SK-N-SH (cell line): ENCODE data around the gene SYTL4. TPM values are rescaled to one million over a fixed set of nuclear protein-coding genes. Genes with fewer than 3 reads are reported as not detected.

Experiments used
- CTCF ChIA-PET: fragments of 300-600, 350-600 bp; formaldehyde crosslinking; extraction: SDS; loops from one replicate; lab custom pipeline; 2021; lab: Yijun Ruan, JAX
- POLR2A ChIA-PET: fragments of 350-600 bp; sonication (Branson Sonifier 250); formaldehyde crosslinking; extraction: SDS; loops from one replicate; lab custom pipeline; 2020; ENCODE audit warnings: antibody characterized with exemption, inconsistent platforms; lab: Yijun Ruan, JAX
- DNase-seq: peaks from one replicate; pipeline ENCODE4 v3.0.0; 2012
- H2AFZ ChIP-seq: fragments of 200-600 bp; sonication (generic); 2 replicates; pipeline ENCODE4 v1.8.1; 2016; ENCODE audit warnings: antibody characterized with exemption, mild to moderate bottlenecking, low read depth
- H3F3A ChIP-seq: fragments of 200-600 bp; sonication (generic); replicated peaks from 2 replicates; pipeline ENCODE3; 2016; ENCODE audit warnings: antibody characterized with exemption, mild to moderate bottlenecking; ENCODE audit not compliant: insufficient read depth
- H3K27ac ChIP-seq, 2 experiments: fragments of 200-500 bp in 1 of 2; fragments of 200-600 bp in 1 of 2; sonication (Bioruptor generic) in 1 of 2; sonication (generic), shearing (Covaris generic) in 1 of 2; 2 replicates each; pipeline versions ENCODE4 v1.5.1 to v1.6.1; 2014 to 2016; ENCODE audit warnings: low read depth in 2 of 2, inconsistent platforms in 1 of 2, low read length in 1 of 2, mild to moderate bottlenecking in 1 of 2, mixed read lengths in 1 of 2
- H3K27me3 ChIP-seq: fragments of 200-600 bp; sonication (generic), shearing (Covaris generic); 2 replicates; pipeline ENCODE4 v1.6.1; 2016; ENCODE audit warnings: mixed run types; ENCODE audit not compliant: insufficient read depth
- H3K36me3 ChIP-seq, 2 experiments: fragments of 200-500 bp in 1 of 2; fragments of 200-600 bp in 1 of 2; sonication (Bioruptor generic) in 1 of 2; sonication (generic) in 1 of 2; replicated peaks in 1 of 2; 2 replicates each; pipeline versions ENCODE3 to v1.5.1; 2014 to 2016; ENCODE audit warnings: low read length in 1 of 2, mild to moderate bottlenecking in 1 of 2; ENCODE audit not compliant: insufficient read depth in 2 of 2, control insufficient read depth in 1 of 2
- H3K4me1 ChIP-seq, 2 experiments: fragments of 200-500 bp in 1 of 2; fragments of 200-600 bp in 1 of 2; sonication (Bioruptor generic) in 1 of 2; sonication (generic), shearing (Covaris generic) in 1 of 2; 2 replicates each; pipeline versions ENCODE4 v1.5.1 to v1.6.1; 2014 to 2016; ENCODE audit warnings: low read depth in 1 of 2, low read length in 1 of 2, mixed run types in 1 of 2; ENCODE audit not compliant: insufficient read depth in 2 of 2, control insufficient read depth in 1 of 2
- H3K4me2 ChIP-seq: fragments of 200-600 bp; sonication (generic), shearing (Covaris generic); 2 replicates; pipeline ENCODE4 v1.6.1; 2017; ENCODE audit warnings: mixed run types
- H3K4me3 ChIP-seq, 2 experiments: fragments of 200-500 bp in 1 of 2; fragments of 200-600 bp in 1 of 2; sonication (Bioruptor generic) in 1 of 2; sonication (generic), shearing (Covaris generic) in 1 of 2; 2 replicates each; pipeline versions ENCODE4 v1.5.1 to v1.8.1; 2014 to 2016; ENCODE audit warnings: low read depth in 2 of 2, inconsistent platforms in 1 of 2, low read length in 1 of 2, mild to moderate bottlenecking in 1 of 2, mixed read lengths in 1 of 2, moderate library complexity in 1 of 2
- H3K79me2 ChIP-seq: fragments of 200-600 bp; sonication (generic); 2 replicates; pipeline ENCODE4 v1.8.1; 2017; ENCODE audit warnings: mild to moderate bottlenecking; ENCODE audit not compliant: insufficient read depth
- H3K9ac ChIP-seq: fragments of 200-600 bp; sonication (generic); 2 replicates; pipeline ENCODE4 v1.6.1; 2017; ENCODE audit warnings: mixed run types
- H3K9me2 ChIP-seq: fragments of 200-600 bp; sonication (generic); 2 replicates; pipeline ENCODE4 v1.6.1; 2017; ENCODE audit warnings: mixed run types
- H3K9me3 ChIP-seq: fragments of 200-600 bp; sonication (generic); 2 replicates; pipeline ENCODE4 v1.6.1; 2017; ENCODE audit warnings: mixed run types, mild to moderate bottlenecking, moderate library complexity
- H4K20me1 ChIP-seq: fragments of 200-600 bp; sonication (generic); 2 replicates; pipeline ENCODE4 v1.6.1; 2017; ENCODE audit warnings: mild to moderate bottlenecking, mixed run types; ENCODE audit not compliant: insufficient read depth
- ELF1 ChIP-seq: IDR thresholded peaks from 2 replicates; pipeline ENCODE4 v1.4.0; 2012
- EP300 ChIP-seq, 2 experiments: IDR thresholded peaks; 2 replicates each; pipeline versions ENCODE4 v1.4.0 to v1.6.1; 2012; ENCODE audit warnings: borderline replicate concordance in 1 of 2, low read depth in 1 of 2, low read length in 1 of 2
- GATA2 ChIP-seq: sonication (generic); formaldehyde crosslinking; IDR thresholded peaks from 2 replicates; pipeline ENCODE4 v1.5.0; 2020; ENCODE audit warnings: mild to moderate bottlenecking, missing genetic modification reagents
- IRF3 ChIP-seq: fragments of 150-350 bp; IDR thresholded peaks from 2 replicates; pipeline ENCODE4 v1.6.1; 2016; ENCODE audit warnings: mild to moderate bottlenecking, low read depth, low read length
- JUND ChIP-seq: IDR thresholded peaks from 2 replicates; pipeline ENCODE4 v1.4.0; 2012
- MEF2A ChIP-seq: IDR thresholded peaks from 2 replicates; pipeline ENCODE4 v1.4.0; 2012; ENCODE audit warnings: low read depth, borderline replicate concordance
- MXI1 ChIP-seq: IDR thresholded peaks from 2 replicates; pipeline ENCODE4 v1.6.1; 2012; ENCODE audit warnings: mild to moderate bottlenecking, low read depth, low read length, improper control_type of control experiment
- NRF1 ChIP-seq: IDR thresholded peaks from 2 replicates; pipeline ENCODE4 v1.6.1; 2012; ENCODE audit warnings: low read depth, mild to moderate bottlenecking, low read length
- RAD21 ChIP-seq: IDR thresholded peaks from 2 replicates; pipeline ENCODE4 v1.6.1; 2012; ENCODE audit warnings: mild to moderate bottlenecking, low read length
- RFX5 ChIP-seq: IDR thresholded peaks from 2 replicates; pipeline ENCODE4 v1.6.1; 2012; ENCODE audit warnings: mild to moderate bottlenecking, improper control_type of control experiment, low read length
- SIN3A ChIP-seq: IDR thresholded peaks from 2 replicates; pipeline ENCODE4 v1.6.1; 2012; ENCODE audit warnings: low read depth, mild to moderate bottlenecking, low read length, moderate library complexity, borderline replicate concordance
- SMC3 ChIP-seq: IDR thresholded peaks from 2 replicates; pipeline ENCODE4 v1.6.1; 2012; ENCODE audit warnings: low read depth, low read length, improper control_type of control experiment
- TAF1 ChIP-seq: IDR thresholded peaks from 2 replicates; pipeline ENCODE4 v1.6.1; 2012; ENCODE audit warnings: low read depth, mild to moderate bottlenecking, low read length, moderate library complexity, borderline replicate concordance
- USF2 ChIP-seq: fragments of 150-350 bp; IDR thresholded peaks from 2 replicates; pipeline ENCODE4 v1.6.1; 2017; ENCODE audit warnings: antibody characterized with exemption, low read length, low read depth, borderline replicate concordance
- ZBTB33 ChIP-seq: IDR thresholded peaks from 2 replicates; pipeline ENCODE4 v1.4.0; 2012; ENCODE audit warnings: low read depth, borderline replicate concordance
- WGBS: methylation state at CpG from one replicate; pipeline ENCODE4 v1.1.6; 2017; ENCODE audit warnings: low lambda C conversion rate; 5-methylcytosine and 5-hydroxymethylcytosine counted together
- polyA plus RNA-seq, 3 experiments: library from polyadenylated mRNA; depleted of rRNA; stranded (reverse); fragments of >200 nt; gene quantifications; 2 replicates each; pipeline ENCODE4 v1.2.3, GENCODE V29; 2012

SYTL4 gene
- polyA plus RNA-seq, 1 of the 3 experiments (the other 2 are of a cell fraction), result 2.3 TPM

GRCh38 chrX:100747090-100747489 lies 15.2 kb upstream of the SYTL4 start:
- no peak overlapping the region for H3K4me3 ChIP-seq
- TF ChIP-seq MXI1, result no peak
- TF ChIP-seq RFX5, result no peak
- no peak for TF ChIP-seq TAF1
- TF ChIP-seq NRF1, result no peak
- TF ChIP-seq SMC3, result no peak
- no peak for TF ChIP-seq SIN3A
- TF ChIP-seq ZBTB33, result no peak
- no peak for TF ChIP-seq IRF3
- TF ChIP-seq JUND, result no peak
- TF ChIP-seq GATA2, result no peak
- TF ChIP-seq RAD21, result no peak
- no peak for TF ChIP-seq USF2
- no peak overlapping the region for H3K27ac ChIP-seq
- no peak overlapping the region for H2AFZ ChIP-seq
- H3K9me3 ChIP-seq, result no peaks in the 10 kb centered on the region
- H3K9me2 ChIP-seq, result no peaks in the 10 kb centered on the region
- no peaks in the 10 kb centered on the region for H3F3A ChIP-seq
- H3K4me2 ChIP-seq, result no peak overlapping the region
- ChIA-PET POLR2A (no interaction called here), CTCF (interaction anchor here (1.2 to 5.3 kb wide), 3 partner anchors 17 to 61 kb away, joined by 4 to 35 read pairs (median 7); no protein-coding TSS in a partner anchor)
- no peaks in the 10 kb centered on the region for H3K79me2 ChIP-seq
- no peaks in the 10 kb centered on the region for H4K20me1 ChIP-seq
- H3K4me1 ChIP-seq, result peaks cover 0 to 2% of the 10 kb centered on the region in 2 experiments; a peak in 1 of 4 replicates
- 47% methylated on average over 3 of the region's 3 CpGs for WGBS
- no peak for DNase-seq
- H3K27me3 ChIP-seq, result 0 out of 2 replicates have a peak, but pooled peaks cover 4% of the 10 kb centered on the region
- H3K9ac ChIP-seq, result no peak overlapping the region
- no peaks in the 10 kb centered on the region for H3K36me3 ChIP-seq

- no peak overlapping the region for H3K4me3 ChIP-seq
- H3K36me3 ChIP-seq, result no peaks in the 10 kb centered on the region
- H3K9me3 ChIP-seq, result no peaks in the 10 kb centered on the region
- H3K79me2 ChIP-seq, result no peaks in the 10 kb centered on the region
- DNase-seq, result no peak
- TF ChIP-seq ELF1 (no peak), MEF2A (no peak), EP300 (IDR thresholded peaks at IDR 0.05; ENCODE audit: borderline replicate concordance in 1 of 2, low read depth in 1 of 2, low read length in 1 of 2) (0 out of 4 replicates have a peak, but pooled peaks of 1 of the 2 experiments have one; percentile 9)
- WGBS, result 36% methylated on average over 7 of the region's 7 CpGs
- POLR2A ChIA-PET, result no interaction called here
- no peaks in the 10 kb centered on the region for H3K9me2 ChIP-seq
- no peaks in the 10 kb centered on the region for H3F3A ChIP-seq
- no peak overlapping the region for H3K27ac ChIP-seq
- H3K4me1 ChIP-seq, result peaks cover 0 to 2% of the 10 kb centered on the region in 2 experiments; a peak in 1 of 4 replicates
- H4K20me1 ChIP-seq, result no peaks in the 10 kb centered on the region
- H3K4me2 ChIP-seq, result no peak overlapping the region
- H2AFZ ChIP-seq, result no peak overlapping the region
- no peak overlapping the region for H3K9ac ChIP-seq
- CTCF ChIA-PET, result interaction anchor here (1.2 to 5.3 kb wide), 4 partner anchors 16 to 61 kb away, joined by 4 to 35 read pairs (median 6); no protein-coding TSS in a partner anchor
- peaks cover 4% of the 10 kb centered on the region; the same call in 1 of the 2 replicates for H3K27me3 ChIP-seq
These were observed 14.1 kb upstream of the SYTL4 start for GRCh38 chrX:100745806-100746537.
